ENCODE measurements around the gene WDR43.

The WDR43 gene

GRCh38 chr2:28908172-28908571 lies 13.7 kb downstream of the WDR43 start:
- no peak for DNase-seq (ENCODE audit: low read depth in 2 of 2)

DNA sequence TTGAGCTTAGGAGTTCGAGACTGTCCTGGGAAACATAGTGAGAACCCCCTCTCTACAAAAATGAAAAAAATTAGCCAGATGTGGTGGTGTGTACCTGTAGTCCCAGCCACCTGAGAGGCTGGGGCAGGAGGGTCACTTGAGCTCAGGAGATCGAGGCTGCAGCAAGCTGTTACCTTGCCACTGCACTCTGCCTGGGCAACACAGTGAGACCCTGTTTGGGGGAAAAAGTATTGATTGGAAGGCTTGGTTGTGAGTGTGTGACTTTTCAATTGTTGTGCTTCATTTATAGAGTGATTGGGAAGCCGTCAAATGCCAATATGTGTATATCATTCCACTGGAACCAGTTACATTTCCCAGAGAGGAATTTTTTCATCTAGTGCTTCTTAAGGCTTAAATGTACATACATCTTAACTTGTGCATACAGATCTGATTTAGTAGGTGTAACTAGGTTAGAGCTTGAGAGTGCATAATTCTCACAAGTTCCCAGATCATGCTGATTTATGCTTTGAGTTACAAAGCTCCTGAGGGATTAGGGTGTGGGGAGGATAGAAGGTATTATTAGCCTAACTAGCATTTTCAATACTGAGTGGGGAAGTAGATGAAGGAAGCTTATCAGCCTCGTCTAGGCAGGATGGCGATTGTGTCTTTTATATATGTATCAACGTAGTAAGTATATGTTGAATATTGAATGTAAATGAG lies 15.3 kb downstream of the WDR43 start:
- DNase-seq (ENCODE audit: low read depth in 2 of 2) = no peak

DNA sequence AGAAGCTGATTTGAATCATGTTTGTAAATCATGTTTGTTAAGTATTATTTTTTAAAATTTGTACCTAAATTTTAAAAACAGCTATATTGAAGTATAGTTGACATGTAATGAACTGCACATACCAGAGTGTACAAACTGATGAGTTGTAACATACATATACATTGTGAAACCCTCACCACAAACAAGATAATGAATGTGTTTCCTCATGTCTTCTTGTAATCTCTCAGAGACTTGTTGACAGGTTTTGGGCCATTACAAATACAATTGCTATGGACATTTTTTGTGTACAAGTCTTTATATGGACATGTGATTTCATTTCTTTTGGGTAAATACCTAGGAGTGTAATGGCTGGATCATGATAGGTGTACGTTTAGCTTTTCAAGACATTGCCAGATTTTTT lies 21.5 kb downstream of the WDR43 start:
- DNase-seq (ENCODE audit: low read depth in 2 of 2) = no peak

- no peak for DNase-seq (ENCODE audit: low read depth in 2 of 2)
These were observed 32.4 kb downstream of the WDR43 start for GRCh38 chr2:28926847-28927246.

GRCh38 chr2:28927469-28927868 lies 33.0 kb downstream of the WDR43 start:
- no peak for DNase-seq (ENCODE audit: low read depth in 2 of 2)

GRCh38 chr2:28927878-28928277 lies 33.4 kb downstream of the WDR43 start:
- no peak for DNase-seq (ENCODE audit: low read depth in 2 of 2)

- DNase-seq (ENCODE audit: low read depth in 2 of 2) = no peak
These were observed 35.1 kb downstream of the WDR43 start for GRCh38 chr2:28929581-28929980.

- DNase-seq (ENCODE audit: low read depth in 2 of 2) = no peak
These were observed 35.7 kb downstream of the WDR43 start for GRCh38 chr2:28930205-28930604.

GRCh38 chr2:28934769-28935168 lies 40.3 kb downstream of the WDR43 start:
- no peak for DNase-seq (ENCODE audit: low read depth in 2 of 2)

DNA sequence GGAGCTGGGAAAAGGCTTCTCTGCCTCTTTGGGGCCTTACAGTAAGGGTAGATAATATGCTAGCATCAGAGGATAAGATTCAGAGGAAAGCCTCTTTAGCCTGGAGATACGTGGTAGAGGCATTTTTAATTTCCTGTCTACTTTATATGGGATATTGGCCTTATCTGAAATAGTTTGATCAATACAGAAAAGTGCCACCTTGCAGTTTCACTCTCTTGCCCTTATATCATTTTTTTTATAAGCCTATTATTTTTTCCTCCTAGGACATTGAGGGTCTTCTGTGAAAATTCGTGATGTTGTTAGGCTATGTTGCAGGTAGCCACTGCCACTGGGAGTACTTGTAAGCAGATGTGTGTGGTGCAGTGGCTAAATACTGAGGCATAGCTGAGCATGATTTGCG lies 46.5 kb downstream of the WDR43 start:
- no peak for DNase-seq (ENCODE audit: low read depth in 2 of 2)

GRCh38 chr2:28944535-28945248 lies 50.2 kb downstream of the WDR43 start:
- DNase-seq (ENCODE audit: low read depth in 2 of 2) = no peak

GRCh38 chr2:28948160-28948559 lies 53.7 kb downstream of the WDR43 start:
- no peak for DNase-seq (ENCODE audit: low read depth in 2 of 2)

DNA sequence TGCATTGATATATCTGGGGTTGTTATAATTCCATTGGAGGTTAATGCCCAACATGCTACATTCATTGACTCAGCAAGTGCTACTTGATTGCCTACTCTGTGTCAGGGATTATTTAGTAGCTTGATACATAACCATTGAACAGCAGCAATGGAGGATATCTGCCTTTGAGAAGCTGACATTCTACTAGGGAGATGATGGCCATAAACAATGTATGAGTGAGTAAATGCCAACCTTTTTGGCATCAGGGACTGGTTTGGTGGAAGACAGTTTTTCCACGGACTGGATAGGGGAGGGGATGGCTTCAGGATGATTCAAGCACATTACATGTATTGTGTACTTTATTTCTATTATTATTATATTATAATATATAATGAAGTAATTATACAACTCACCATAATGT lies 54.7 kb downstream of the WDR43 start:
- no peak for DNase-seq (ENCODE audit: low read depth in 2 of 2)

DNA sequence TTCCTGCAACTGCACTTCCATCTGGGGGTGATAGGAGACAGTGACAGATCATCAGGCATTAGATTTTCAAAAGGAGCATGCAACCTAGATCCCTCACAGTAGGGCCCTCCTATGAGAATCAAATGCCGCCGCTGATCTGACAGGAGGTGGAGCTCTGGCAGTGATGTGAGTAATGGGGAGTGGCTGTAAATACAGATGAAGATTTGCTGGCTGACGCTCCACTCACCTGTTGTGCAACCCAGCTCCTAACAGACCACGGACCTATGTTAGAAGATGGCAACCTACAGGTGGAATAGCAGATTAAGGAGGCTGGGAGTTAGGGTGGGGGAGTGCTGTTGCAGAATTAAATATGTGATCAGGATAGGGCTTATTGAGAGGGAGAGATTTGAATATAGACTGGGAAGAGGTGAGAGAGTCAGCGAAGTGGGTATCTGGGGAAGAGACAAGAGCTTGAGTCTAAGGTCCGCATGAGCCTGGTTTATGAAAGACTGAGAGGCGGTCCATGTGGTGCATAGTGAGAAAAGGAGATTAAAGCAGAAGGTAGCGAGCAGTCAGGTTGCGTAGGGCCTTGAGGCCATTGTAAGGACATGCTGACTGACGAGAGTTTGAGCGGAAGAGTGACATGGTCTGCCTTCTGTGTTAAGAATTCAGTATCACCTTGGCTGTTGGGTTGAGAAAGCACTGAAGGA lies 55.3 kb downstream of the WDR43 start:
- DNase-seq (ENCODE audit: low read depth in 2 of 2) = no peak

GRCh38 chr2:28950941-28951630 lies 56.6 kb downstream of the WDR43 start:
- no peak for DNase-seq (ENCODE audit: low read depth in 2 of 2)

- DNase-seq (ENCODE audit: low read depth in 2 of 2) = no peak
These were observed 57.7 kb downstream of the WDR43 start for GRCh38 chr2:28951910-28952835.

GRCh38 chr2:28952836-28953211 lies 58.4 kb downstream of the WDR43 start:
- DNase-seq (ENCODE audit: low read depth in 2 of 2) = no peak

DNA sequence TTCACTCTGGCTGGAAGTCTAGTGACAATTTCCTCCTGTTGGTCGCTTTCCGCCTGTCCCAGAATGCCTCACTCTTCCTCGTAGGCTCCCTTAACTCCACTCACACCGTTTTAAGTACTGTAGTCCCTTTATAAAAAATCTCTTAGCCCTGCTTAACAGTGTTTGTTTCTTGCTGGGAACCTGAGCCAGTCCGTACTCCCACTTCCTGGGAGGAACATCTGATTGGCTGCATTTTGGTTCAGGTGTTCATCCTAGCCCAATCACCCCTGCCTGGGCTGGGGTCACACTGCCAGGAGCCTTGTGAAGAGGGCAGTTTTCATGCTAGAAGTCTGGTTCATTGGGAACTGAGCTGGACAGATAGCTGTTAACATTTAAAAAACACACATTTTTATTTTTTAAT lies 61.0 kb downstream of the WDR43 start:
- DNase-seq (ENCODE audit: low read depth in 2 of 2) = no peak

DNA sequence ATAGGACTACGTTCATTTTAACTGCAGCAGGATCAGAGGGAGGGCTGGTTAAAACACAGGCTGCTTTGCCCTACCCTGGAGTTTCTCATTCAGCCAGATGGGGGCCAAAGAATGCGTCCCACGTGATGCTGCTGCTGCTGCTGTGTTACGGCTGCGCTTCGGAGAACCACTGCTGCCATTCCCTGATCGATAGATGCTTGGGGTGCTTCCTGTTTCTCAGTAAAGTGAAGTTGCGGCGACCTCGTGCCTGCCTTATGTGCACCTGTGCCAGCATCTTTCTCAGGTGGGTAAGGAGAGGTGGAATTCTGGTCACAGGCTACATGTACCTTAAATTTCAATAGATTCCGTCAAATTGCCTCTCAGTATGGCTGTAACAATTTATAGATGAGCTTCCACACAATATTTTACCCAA lies 62.0 kb downstream of the WDR43 start:
- no peak for DNase-seq (ENCODE audit: low read depth in 2 of 2)

GRCh38 chr2:28956890-28957289 lies 62.4 kb downstream of the WDR43 start:
- no peak for DNase-seq (ENCODE audit: low read depth in 2 of 2)

GRCh38 chr2:28958689-28959088 lies 64.2 kb downstream of the WDR43 start:
- DNase-seq (ENCODE audit: low read depth in 2 of 2) = no peak
